Lower leg skin (tissue), 3 donors: ENCODE data around the gene BCAP31.

ENCODE experiments used
- POLR2A ChIP-seq, 2 donors: fragments of 450-650 bp; IDR thresholded peaks; one replicate each; pipeline ENCODE4 v1.6.1; 2016 to 2017; ENCODE audit warnings: antibody characterized with exemption in 2 of 2, mild to moderate bottlenecking in 1 of 2, moderate library complexity in 1 of 2
- TF ChIP-seq, protein P1 (sequence below), 3 donors: fragments of 450-650 bp; IDR thresholded peaks; one replicate each; pipeline ENCODE4 v1.5.1; 2016; ENCODE audit warnings: antibody characterized with exemption in 3 of 3, mild to moderate bottlenecking in 3 of 3, moderate library complexity in 2 of 3

DNA sequence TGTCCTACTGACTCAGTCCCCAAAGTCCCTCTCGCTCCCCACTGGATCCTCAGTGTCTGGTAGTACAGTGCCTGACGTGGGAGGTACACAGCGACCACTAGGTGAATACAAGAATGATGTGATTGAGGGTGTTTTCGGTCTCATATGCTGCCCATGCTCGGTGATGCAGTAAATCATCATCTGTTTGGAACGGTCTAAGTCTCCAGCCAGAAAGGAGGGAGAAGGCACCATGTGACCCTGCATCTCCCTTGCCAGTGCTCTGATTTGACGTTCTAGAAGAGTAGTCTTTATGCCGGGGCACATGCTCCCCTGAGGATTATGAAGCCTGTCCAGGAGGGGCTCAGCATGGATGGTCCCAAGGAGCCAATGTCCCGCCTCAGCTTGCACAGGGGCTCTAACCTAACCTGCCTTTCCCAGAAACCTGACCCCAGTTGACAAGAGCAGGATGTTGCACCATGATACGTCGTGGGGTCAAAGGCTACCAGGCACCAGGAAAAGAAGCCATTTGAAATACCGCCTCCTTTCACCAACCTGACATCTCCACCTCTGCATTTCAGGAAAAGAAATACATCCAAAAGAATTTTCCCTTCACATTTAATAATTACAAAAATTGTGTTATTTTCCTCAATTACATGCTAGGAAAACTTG is 26.1 kb upstream of the BCAP31 start:
- TF ChIP-seq POLR2A (IDR thresholded peaks at IDR 0.05) = no peak
- TF ChIP-seq, protein P1, sequence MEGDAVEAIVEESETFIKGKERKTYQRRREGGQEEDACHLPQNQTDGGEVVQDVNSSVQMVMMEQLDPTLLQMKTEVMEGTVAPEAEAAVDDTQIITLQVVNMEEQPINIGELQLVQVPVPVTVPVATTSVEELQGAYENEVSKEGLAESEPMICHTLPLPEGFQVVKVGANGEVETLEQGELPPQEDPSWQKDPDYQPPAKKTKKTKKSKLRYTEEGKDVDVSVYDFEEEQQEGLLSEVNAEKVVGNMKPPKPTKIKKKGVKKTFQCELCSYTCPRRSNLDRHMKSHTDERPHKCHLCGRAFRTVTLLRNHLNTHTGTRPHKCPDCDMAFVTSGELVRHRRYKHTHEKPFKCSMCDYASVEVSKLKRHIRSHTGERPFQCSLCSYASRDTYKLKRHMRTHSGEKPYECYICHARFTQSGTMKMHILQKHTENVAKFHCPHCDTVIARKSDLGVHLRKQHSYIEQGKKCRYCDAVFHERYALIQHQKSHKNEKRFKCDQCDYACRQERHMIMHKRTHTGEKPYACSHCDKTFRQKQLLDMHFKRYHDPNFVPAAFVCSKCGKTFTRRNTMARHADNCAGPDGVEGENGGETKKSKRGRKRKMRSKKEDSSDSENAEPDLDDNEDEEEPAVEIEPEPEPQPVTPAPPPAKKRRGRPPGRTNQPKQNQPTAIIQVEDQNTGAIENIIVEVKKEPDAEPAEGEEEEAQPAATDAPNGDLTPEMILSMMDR (IDR thresholded peaks at IDR 0.05) = no peak
